Esophagus squamous epithelium (tissue), 4 donors: ENCODE results near the gene KRTAP19-8.

Experiments used
- POLR2A ChIP-seq, 4 donors: fragments of 450-650 bp; IDR thresholded peaks; one replicate each; pipeline ENCODE4 v1.6.1; 2017; ENCODE audit warnings: antibody characterized with exemption in 4 of 4, mild to moderate bottlenecking in 4 of 4, moderate library complexity in 3 of 4
- TF ChIP-seq, protein P1 (sequence below), 6 experiments: fragments of 450-650 bp in 4 of 6; fragments of 200-600 bp in 2 of 6; sonication (generic) in 2 of 6; IDR thresholded peaks; one replicate each; pipeline ENCODE4 v1.5.1; 2016 to 2019; ENCODE audit warnings: antibody characterized with exemption in 6 of 6, mild to moderate bottlenecking in 4 of 6, moderate library complexity in 4 of 6

DNA sequence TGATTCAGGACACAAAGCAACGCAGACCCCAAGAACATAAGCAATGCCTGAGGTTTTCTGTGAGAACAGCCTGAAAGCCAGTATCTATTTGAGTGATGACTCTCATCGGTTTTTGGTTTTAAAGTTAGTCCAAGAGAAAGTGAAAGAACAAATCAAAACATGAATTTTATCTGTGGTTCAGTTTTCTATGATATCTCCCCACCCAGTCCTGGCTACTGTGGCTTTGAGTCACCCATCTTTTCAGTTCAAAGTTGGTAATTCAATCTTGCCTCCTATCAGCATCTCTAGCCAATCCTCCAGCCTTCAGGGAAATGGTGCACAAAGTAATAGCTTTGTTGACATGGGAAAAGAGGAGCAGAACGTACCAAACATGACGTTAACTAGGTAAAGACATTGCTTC is 40.5 kb upstream of the KRTAP19-8 start:
- TF ChIP-seq, protein P1, sequence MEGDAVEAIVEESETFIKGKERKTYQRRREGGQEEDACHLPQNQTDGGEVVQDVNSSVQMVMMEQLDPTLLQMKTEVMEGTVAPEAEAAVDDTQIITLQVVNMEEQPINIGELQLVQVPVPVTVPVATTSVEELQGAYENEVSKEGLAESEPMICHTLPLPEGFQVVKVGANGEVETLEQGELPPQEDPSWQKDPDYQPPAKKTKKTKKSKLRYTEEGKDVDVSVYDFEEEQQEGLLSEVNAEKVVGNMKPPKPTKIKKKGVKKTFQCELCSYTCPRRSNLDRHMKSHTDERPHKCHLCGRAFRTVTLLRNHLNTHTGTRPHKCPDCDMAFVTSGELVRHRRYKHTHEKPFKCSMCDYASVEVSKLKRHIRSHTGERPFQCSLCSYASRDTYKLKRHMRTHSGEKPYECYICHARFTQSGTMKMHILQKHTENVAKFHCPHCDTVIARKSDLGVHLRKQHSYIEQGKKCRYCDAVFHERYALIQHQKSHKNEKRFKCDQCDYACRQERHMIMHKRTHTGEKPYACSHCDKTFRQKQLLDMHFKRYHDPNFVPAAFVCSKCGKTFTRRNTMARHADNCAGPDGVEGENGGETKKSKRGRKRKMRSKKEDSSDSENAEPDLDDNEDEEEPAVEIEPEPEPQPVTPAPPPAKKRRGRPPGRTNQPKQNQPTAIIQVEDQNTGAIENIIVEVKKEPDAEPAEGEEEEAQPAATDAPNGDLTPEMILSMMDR (IDR thresholded peaks at IDR 0.05) = no peak
- TF ChIP-seq POLR2A (IDR thresholded peaks at IDR 0.05) = no peak
